Measurements from ENCODE around the gene ELL. TPM values are rescaled to one million over a fixed set of nuclear protein-coding genes. Genes with fewer than 3 reads are reported as not detected.

Gene ELL
- total and polyA plus RNA-seq, 2 experiments from 2014 or later = 11.3 to 20.1 TPM

GRCh38 chr19:18543814-18544475, 22.1 kb upstream of the ELL start:
- ATAC-seq (peak; percentile 77), DNase-seq (ENCODE audit: low spot score) (peak; percentile 90)
- H3K79me2 ChIP-seq (replicated peaks; ENCODE audit: insufficient read depth) = peaks cover 9% of the 10 kb centered on the region
- no peaks in the 10 kb centered on the region for H3K9me2 ChIP-seq (ENCODE audit: insufficient read depth)
- H3K27ac ChIP-seq (ENCODE audit: low read depth) = no peak overlapping the region
- peak overlapping the region; percentile 50 for H3K4me3 ChIP-seq
- H3K36me3 ChIP-seq (ENCODE audit: insufficient read depth) = peaks cover 15% of the 10 kb centered on the region
- H3K9me3 Mint-ChIP-seq = no peaks in the 10 kb centered on the region; the same call in 2 of the 3 replicates
- no peaks in the 10 kb centered on the region for H4K20me1 ChIP-seq (replicated peaks; ENCODE audit: insufficient read depth)
- peak overlapping the region; percentile 93 for H3K27ac Mint-ChIP-seq
- peak overlapping the region; percentile 81 for H3K4me3 Mint-ChIP-seq
- H3F3A ChIP-seq (replicated peaks; ENCODE audit: low read depth) = peaks cover 23% of the 10 kb centered on the region
- H3K4me2 ChIP-seq = peak overlapping the region; percentile 68
- TF ChIP-seq EZH2phosphoT487 (IDR thresholded peaks at IDR 0.05; ENCODE audit: unreplicated experiment) (no peak), CREB1 (CRISPR knock-in tag; IDR thresholded peaks at IDR 0.05; ENCODE audit: low read depth) (0 out of 2 replicates have a peak, but pooled peaks have one; percentile 3), POLR2AphosphoS5 (IDR thresholded peaks at IDR 0.05; ENCODE audit: low read depth) (peak; percentile 45; the same call in 1 of the 2 replicates), CTCF (conservative IDR thresholded peaks at IDR 0.05; ENCODE audit: low read depth in 2 of 2) (peak in 1 of 2 experiments; percentile 28; a peak in 2 of 4 replicates)
- H3K27me3 Mint-ChIP-seq (ENCODE audit: insufficient read depth, low read depth, poor library complexity) = peaks cover 6% of the 10 kb centered on the region
- no peaks in the 10 kb centered on the region for H3K4me1 ChIP-seq (ENCODE audit: insufficient read depth)
- H3K27me3 ChIP-seq (ENCODE audit: insufficient read depth) = no peaks in the 10 kb centered on the region
- peaks cover 10% of the 10 kb centered on the region for H3K4me1 Mint-ChIP-seq
- peaks cover 35% of the 10 kb centered on the region for H3K36me3 Mint-ChIP-seq (ENCODE audit: low read depth)
- H2AFZ ChIP-seq = peak overlapping the region; percentile 75

GRCh38 chr19:18542941-18543813, 21.3 kb upstream of the ELL start, which contains the start of gene FKBP8:
FKBP8 (minus strand) TSS chr19:18543573; CDS start chr19:18541970, 1,603 bp downstream.
- H3K79me2 ChIP-seq (replicated peaks; ENCODE audit: insufficient read depth) = peaks cover 9% of the 10 kb centered on the region
- peak within 1 kb of the TSS; percentile 86 for H3K4me2 ChIP-seq
- H2AFZ ChIP-seq = peak within 1 kb of the TSS; percentile 75
- peaks cover 15% of the 10 kb centered on the region for H3K36me3 ChIP-seq (ENCODE audit: insufficient read depth)
- peak within 1 kb of the TSS; percentile 66 for H3K4me3 ChIP-seq
- H3K9me2 ChIP-seq (ENCODE audit: insufficient read depth) = no peaks in the 10 kb centered on the region
- H3K27me3 ChIP-seq (ENCODE audit: insufficient read depth) = no peaks in the 10 kb centered on the region
- H3K9me3 Mint-ChIP-seq = no peaks in the 10 kb centered on the region; the same call in 2 of the 3 replicates
- H3F3A ChIP-seq (replicated peaks; ENCODE audit: low read depth) = peaks cover 23% of the 10 kb centered on the region
- DNase-seq (ENCODE audit: low spot score) (peak; percentile 97), ATAC-seq (peak; percentile 95)
- peaks cover 38% of the 10 kb centered on the region for H3K36me3 Mint-ChIP-seq (ENCODE audit: low read depth)
- H3K27ac ChIP-seq (ENCODE audit: low read depth) = 0 out of 2 replicates have a peak within 1 kb of the TSS, but pooled peaks have one; percentile 26
- peaks cover 6% of the 10 kb centered on the region for H3K27me3 Mint-ChIP-seq (ENCODE audit: insufficient read depth, low read depth, poor library complexity)
- H3K4me1 ChIP-seq (ENCODE audit: insufficient read depth) = no peaks in the 10 kb centered on the region
- H3K27ac Mint-ChIP-seq = peak within 1 kb of the TSS; percentile 93
- H4K20me1 ChIP-seq (replicated peaks; ENCODE audit: insufficient read depth) = no peaks in the 10 kb centered on the region
- peak within 1 kb of the TSS; percentile 89 for H3K4me3 Mint-ChIP-seq
- H3K4me1 Mint-ChIP-seq = peaks cover 10% of the 10 kb centered on the region
- no peak for TF ChIP-seq CTCF (conservative IDR thresholded peaks at IDR 0.05; ENCODE audit: low read depth in 2 of 2)
- no peak for TF ChIP-seq ETS1 (IDR thresholded peaks at IDR 0.05)
- TF ChIP-seq REST (IDR thresholded peaks at IDR 0.05; ENCODE audit: unreplicated experiment) = no peak
- TF ChIP-seq JUNB (IDR thresholded peaks at IDR 0.05; ENCODE audit: unreplicated experiment) = no peak
